Parathyroid adenoma (tissue), 2 donors: ENCODE results near the gene PRDM10.

Experiments
- H2AFZ ChIP-seq: fragments of 300-600 bp; sonication (generic); one replicate; pipeline ENCODE4 v1.7.0; 2017; ENCODE audit warnings: antibody characterized with exemption, mild to moderate bottlenecking
- H3K27ac ChIP-seq: fragments of 300-600 bp; sonication (generic); one replicate; pipeline ENCODE4 v1.7.0; 2017
- H3K27me3 ChIP-seq: fragments of 300-600 bp; sonication (generic); one replicate; pipeline ENCODE4 v1.7.0; 2017; ENCODE audit warnings: low read length; ENCODE audit not compliant: control insufficient read depth, insufficient read depth
- H3K36me3 ChIP-seq: fragments of 300-600 bp; sonication (generic); one replicate; pipeline ENCODE4 v1.7.0; 2017; ENCODE audit warnings: low read length; ENCODE audit not compliant: control insufficient read depth, insufficient read depth
- H3K4me1 ChIP-seq: fragments of 300-600 bp; sonication (generic); one replicate; pipeline ENCODE4 v1.7.0; 2017; ENCODE audit warnings: control low read depth
- H3K4me2 ChIP-seq: fragments of 300-600 bp; sonication (generic); one replicate; pipeline ENCODE4 v1.7.0; 2017; ENCODE audit warnings: low read length
- H3K4me3 ChIP-seq: fragments of 300-600 bp; sonication (generic); one replicate; pipeline ENCODE4 v1.7.0; 2017; ENCODE audit warnings: low read depth, low read length
- H3K79me2 ChIP-seq: fragments of 300-600 bp; sonication (generic); one replicate; pipeline ENCODE4 v1.7.0; 2017; ENCODE audit warnings: control low read depth
- H3K9ac ChIP-seq: fragments of 300-600 bp; sonication (generic); one replicate; pipeline ENCODE4 v1.7.0; 2017; ENCODE audit warnings: mild to moderate bottlenecking
- H3K9me3 ChIP-seq: fragments of 300-600 bp; sonication (generic); one replicate; pipeline ENCODE4 v1.7.0; 2017; ENCODE audit warnings: low read length; ENCODE audit not compliant: control insufficient read depth
- TF ChIP-seq, protein P1 (sequence below): fragments of 300-600 bp; sonication (generic); IDR thresholded peaks from one replicate; pipeline ENCODE4 v1.7.0; 2017; ENCODE audit warnings: antibody characterized with exemption, mild to moderate bottlenecking
- donor health status: primary hyperparathyroidism.

The PRDM10 gene

DNA sequence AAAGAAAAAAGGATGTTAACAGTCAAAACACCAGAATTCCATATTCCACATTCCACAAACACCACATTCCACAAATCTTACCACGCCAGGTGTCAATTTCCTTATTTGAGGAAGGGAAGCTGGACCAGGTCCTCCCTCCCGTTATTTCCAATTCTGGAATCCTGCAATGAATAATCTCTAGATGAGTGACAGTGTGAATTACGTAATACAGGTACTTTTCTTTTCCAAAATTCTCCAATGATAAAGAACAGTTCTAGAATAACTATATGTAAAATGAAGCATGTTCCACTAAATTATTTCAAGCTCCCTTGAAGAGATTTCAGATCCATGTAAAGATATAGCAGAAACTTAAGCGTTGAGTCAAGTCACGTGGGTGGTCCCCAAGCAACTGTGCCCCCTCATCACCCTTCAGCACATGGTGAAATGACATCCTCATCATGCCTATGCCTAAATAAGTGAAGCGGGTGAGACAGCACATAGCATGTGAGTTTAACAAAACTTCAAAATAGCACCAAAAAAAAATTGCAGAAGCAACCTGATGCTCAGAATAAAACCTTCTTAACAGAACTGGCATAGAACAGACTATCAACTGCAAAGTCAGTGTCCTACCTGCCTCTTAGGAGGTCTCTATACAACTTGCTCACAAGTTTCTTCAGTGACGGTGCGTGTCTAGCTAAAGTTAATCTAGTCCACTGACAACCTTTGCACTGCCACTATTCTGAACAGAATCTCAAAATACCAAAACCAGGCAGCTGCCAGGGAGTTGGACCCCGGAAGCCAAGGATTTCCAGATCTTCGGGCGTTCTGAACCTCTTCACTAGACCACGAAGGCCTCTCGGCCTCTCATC, 108.1 kb downstream of the PRDM10 start:
- H3K4me3 ChIP-seq = peak overlapping the region; percentile 72
- H3K79me2 ChIP-seq = no peaks in the 10 kb centered on the region
- H3K9me3 ChIP-seq = no peaks in the 10 kb centered on the region
- H3K4me2 ChIP-seq = peak overlapping the region; percentile 69
- no peaks in the 10 kb centered on the region for H3K4me1 ChIP-seq
- H3K27me3 ChIP-seq = no peaks in the 10 kb centered on the region
- no peaks in the 10 kb centered on the region for H3K36me3 ChIP-seq
- no peak overlapping the region for H3K9ac ChIP-seq
- H3K27ac ChIP-seq = peak overlapping the region; percentile 54
- TF ChIP-seq, protein P1, sequence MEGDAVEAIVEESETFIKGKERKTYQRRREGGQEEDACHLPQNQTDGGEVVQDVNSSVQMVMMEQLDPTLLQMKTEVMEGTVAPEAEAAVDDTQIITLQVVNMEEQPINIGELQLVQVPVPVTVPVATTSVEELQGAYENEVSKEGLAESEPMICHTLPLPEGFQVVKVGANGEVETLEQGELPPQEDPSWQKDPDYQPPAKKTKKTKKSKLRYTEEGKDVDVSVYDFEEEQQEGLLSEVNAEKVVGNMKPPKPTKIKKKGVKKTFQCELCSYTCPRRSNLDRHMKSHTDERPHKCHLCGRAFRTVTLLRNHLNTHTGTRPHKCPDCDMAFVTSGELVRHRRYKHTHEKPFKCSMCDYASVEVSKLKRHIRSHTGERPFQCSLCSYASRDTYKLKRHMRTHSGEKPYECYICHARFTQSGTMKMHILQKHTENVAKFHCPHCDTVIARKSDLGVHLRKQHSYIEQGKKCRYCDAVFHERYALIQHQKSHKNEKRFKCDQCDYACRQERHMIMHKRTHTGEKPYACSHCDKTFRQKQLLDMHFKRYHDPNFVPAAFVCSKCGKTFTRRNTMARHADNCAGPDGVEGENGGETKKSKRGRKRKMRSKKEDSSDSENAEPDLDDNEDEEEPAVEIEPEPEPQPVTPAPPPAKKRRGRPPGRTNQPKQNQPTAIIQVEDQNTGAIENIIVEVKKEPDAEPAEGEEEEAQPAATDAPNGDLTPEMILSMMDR = no peak
- H2AFZ ChIP-seq = peak overlapping the region; percentile 81

DNA sequence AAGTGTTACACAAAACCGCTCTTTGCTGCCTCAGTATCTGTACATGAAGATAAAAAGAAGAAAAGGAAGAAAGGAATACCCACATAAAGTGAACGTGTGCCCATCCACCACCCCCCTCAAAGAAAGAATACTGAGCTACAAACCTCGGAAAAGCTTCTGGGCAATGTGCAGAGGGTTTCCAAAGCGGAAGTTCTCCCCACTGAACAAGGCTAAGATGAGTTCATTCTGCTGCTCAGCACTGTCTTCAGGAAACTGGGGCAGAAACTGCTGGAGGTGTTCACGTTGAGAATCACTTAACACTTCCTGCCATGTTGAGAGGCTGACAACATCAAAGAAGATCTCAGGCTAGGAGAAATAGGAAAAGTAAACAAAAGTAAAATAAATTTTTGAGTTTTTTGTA, 114.2 kb downstream of the PRDM10 start:
- H3K4me1 ChIP-seq = no peaks in the 10 kb centered on the region
- no peak overlapping the region for H3K9ac ChIP-seq
- no peak overlapping the region for H3K4me3 ChIP-seq
- H3K4me2 ChIP-seq = no peak overlapping the region
- no peaks in the 10 kb centered on the region for H3K27me3 ChIP-seq
- no peaks in the 10 kb centered on the region for H3K79me2 ChIP-seq
- no peak overlapping the region for H2AFZ ChIP-seq
- no peaks in the 10 kb centered on the region for H3K36me3 ChIP-seq
- no peaks in the 10 kb centered on the region for H3K9me3 ChIP-seq
- TF ChIP-seq, protein P1 = no peak
- no peak overlapping the region for H3K27ac ChIP-seq

DNA sequence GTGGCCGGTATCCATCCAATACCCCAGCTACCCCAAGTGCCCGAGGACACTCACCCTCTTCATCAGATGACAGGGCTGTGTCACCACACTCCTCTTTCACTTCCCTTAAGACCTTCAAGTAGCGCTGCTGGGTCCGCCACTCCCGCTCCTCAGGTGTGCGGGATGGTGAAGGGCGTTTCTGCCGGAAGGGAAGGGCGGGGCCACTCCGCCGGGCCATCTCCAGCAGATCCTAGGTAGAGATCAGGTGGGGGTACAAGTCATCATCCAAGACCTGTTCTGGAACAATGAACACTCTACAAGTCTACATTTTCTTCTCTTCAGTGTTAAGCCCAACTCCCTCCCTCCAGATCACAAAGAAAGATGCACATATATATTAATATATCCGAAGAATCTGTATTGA, 117.3 kb downstream of the PRDM10 start:
- no peaks in the 10 kb centered on the region for H3K79me2 ChIP-seq
- TF ChIP-seq, protein P1 = no peak
- H3K4me1 ChIP-seq = no peaks in the 10 kb centered on the region
- H3K36me3 ChIP-seq = no peaks in the 10 kb centered on the region
- H2AFZ ChIP-seq = no peak overlapping the region
- no peaks in the 10 kb centered on the region for H3K9me3 ChIP-seq
- no peaks in the 10 kb centered on the region for H3K27me3 ChIP-seq
- H3K27ac ChIP-seq = no peak overlapping the region
- no peak overlapping the region for H3K4me2 ChIP-seq
- H3K4me3 ChIP-seq = no peak overlapping the region
- H3K9ac ChIP-seq = no peak overlapping the region

DNA sequence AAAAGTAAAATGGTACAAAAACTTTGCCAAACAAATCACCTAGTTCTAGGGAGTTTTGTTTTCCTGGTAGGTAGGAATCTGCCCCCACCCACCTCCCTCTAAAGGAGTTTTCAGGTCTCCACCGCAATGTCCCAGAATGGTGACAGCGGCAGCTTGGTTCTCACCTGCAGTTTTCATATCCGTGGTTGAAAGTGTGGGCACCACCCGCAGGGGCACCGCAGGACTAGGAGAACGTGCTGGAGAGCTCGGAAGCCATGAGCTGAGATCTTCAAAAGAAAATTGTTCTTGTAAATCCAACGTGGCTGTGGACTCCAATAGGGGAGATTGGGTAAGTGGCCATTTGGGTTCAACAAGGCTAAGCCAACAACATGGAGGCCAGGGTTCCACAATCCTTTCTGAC, 118.1 kb downstream of the PRDM10 start:
- Histone ChIP-seq H3K36me3 (no peaks in the 10 kb centered on the region), H3K27me3 (no peaks in the 10 kb centered on the region)

More for the DNA sequence above, 118.1 kb downstream of the PRDM10 start:
- TF ChIP-seq, protein P1 = no peak
- no peaks in the 10 kb centered on the region for H3K4me1 ChIP-seq
- H2AFZ ChIP-seq = no peak overlapping the region
- no peak overlapping the region for H3K27ac ChIP-seq
- H3K4me3 ChIP-seq = no peak overlapping the region
- no peaks in the 10 kb centered on the region for H3K9me3 ChIP-seq
- H3K79me2 ChIP-seq = no peaks in the 10 kb centered on the region
- H3K9ac ChIP-seq = no peak overlapping the region
- no peak overlapping the region for H3K4me2 ChIP-seq
